ENCODE results near the gene NXPH1.

NXPH1 gene

GRCh38 chr7:8433477-8434289 is at the start of gene NXPH1:
Gene NXPH1 (plus strand): TSS chr7:8433609.
- DNase-seq: peak; percentile 58

- no peak for DNase-seq
Measured at GRCh38 chr7:8384901-8385300, 48.5 kb upstream of the NXPH1 start.

- DNase-seq: no peak
Measured at GRCh38 chr7:8386926-8387550, 46.4 kb upstream of the NXPH1 start.

GRCh38 chr7:8387551-8388256 is 45.7 kb upstream of the NXPH1 start:
- DNase-seq: no peak

GRCh38 chr7:8388257-8388625 is 45.2 kb upstream of the NXPH1 start:
- no peak for DNase-seq

- DNase-seq: no peak
Measured at GRCh38 chr7:8389593-8390261, 43.7 kb upstream of the NXPH1 start.

GRCh38 chr7:8390262-8390626 is 43.2 kb upstream of the NXPH1 start:
- DNase-seq: no peak

GRCh38 chr7:8391353-8392062 is 41.9 kb upstream of the NXPH1 start:
- DNase-seq: no peak

GRCh38 chr7:8396294-8396693 is 37.1 kb upstream of the NXPH1 start:
- no peak for DNase-seq

- DNase-seq: no peak
Measured at GRCh38 chr7:8408871-8409270, 24.5 kb upstream of the NXPH1 start.

GRCh38 chr7:8411103-8411502 is 22.3 kb upstream of the NXPH1 start:
- no peak for DNase-seq

- DNase-seq: no peak
Measured at GRCh38 chr7:8413600-8413999, 19.8 kb upstream of the NXPH1 start.

GRCh38 chr7:8418629-8419245 is 14.7 kb upstream of the NXPH1 start:
- peak; percentile 82 for DNase-seq

GRCh38 chr7:8422177-8422576 is 11.2 kb upstream of the NXPH1 start:
- DNase-seq: no peak

GRCh38 chr7:8423057-8423456 is 10.4 kb upstream of the NXPH1 start:
- no peak for DNase-seq

- no peak for DNase-seq
Measured at GRCh38 chr7:8425223-8425622, 8.2 kb upstream of the NXPH1 start.

- DNase-seq: no peak
Measured at GRCh38 chr7:8430643-8431042, 2.8 kb upstream of the NXPH1 start.

GRCh38 chr7:8434290-8435002 is 1.0 kb downstream of the NXPH1 start:
- DNase-seq: no peak

GRCh38 chr7:8435095-8435494 is 1.7 kb downstream of the NXPH1 start:
- no peak for DNase-seq

- no peak for DNase-seq
Measured at GRCh38 chr7:8435590-8436545, 2.5 kb downstream of the NXPH1 start.
